NCI-H128 (cell line): ENCODE results near the gene FADS6.
"Not testable (repeated sequence)": the region's sequence is repeated elsewhere in the genome, so short reads cannot be mapped to it uniquely, and the experiment has no call there.

Source experiments
- DNase-seq: peaks from one replicate; lab custom pipeline; 2025; ENCODE audit not compliant: unreplicated experiment; lab: John Stamatoyannopoulos, UW

FADS6 gene

GRCh38 chr17:74921026-74921681, 27.7 kb upstream of the FADS6 start:
- no peak for DNase-seq

GRCh38 chr17:74920642-74921025, 27.2 kb upstream of the FADS6 start:
- no peak for DNase-seq

- no peak for DNase-seq
Measured at GRCh38 chr17:74920306-74920620, 26.8 kb upstream of the FADS6 start.

GRCh38 chr17:74919440-74920305, 26.2 kb upstream of the FADS6 start:
- DNase-seq = no peak

GRCh38 chr17:74918906-74919305, 25.5 kb upstream of the FADS6 start:
- DNase-seq = no peak

- DNase-seq = no peak
Measured at GRCh38 chr17:74917430-74917829, 24.0 kb upstream of the FADS6 start.

- no peak for DNase-seq
Measured at GRCh38 chr17:74916851-74917199, 23.4 kb upstream of the FADS6 start.

GRCh38 chr17:74916136-74916850, 22.9 kb upstream of the FADS6 start:
- DNase-seq = no peak

- DNase-seq = not testable (repeated sequence)
Measured at GRCh38 chr17:74911423-74911822, 18.0 kb upstream of the FADS6 start.

- DNase-seq = not testable (repeated sequence)
Measured at GRCh38 chr17:74909097-74909496, 15.7 kb upstream of the FADS6 start.

GRCh38 chr17:74907012-74907411, 13.6 kb upstream of the FADS6 start:
- no peak for DNase-seq

- not testable (repeated sequence) for DNase-seq
Measured at GRCh38 chr17:74906214-74906793, 12.9 kb upstream of the FADS6 start.

- DNase-seq = no peak
Measured at GRCh38 chr17:74904687-74905409, 11.4 kb upstream of the FADS6 start.

- DNase-seq = no peak
Measured at GRCh38 chr17:74903671-74904070, 10.2 kb upstream of the FADS6 start.

- DNase-seq = no peak
Measured at GRCh38 chr17:74903034-74903433, 9.6 kb upstream of the FADS6 start.

- no peak for DNase-seq
Measured at GRCh38 chr17:74901353-74902135, 8.1 kb upstream of the FADS6 start.

GRCh38 chr17:74900208-74900607, 6.8 kb upstream of the FADS6 start:
- no peak for DNase-seq

- no peak for DNase-seq
Measured at GRCh38 chr17:74898376-74898946, 5.0 kb upstream of the FADS6 start.

GRCh38 chr17:74893936-74894671, 671 bp upstream of the FADS6 start:
- no peak for DNase-seq
